Activated CD8-positive, alpha-beta T cell treated with anti-CD3 and anti-CD28 coated beads, Interleukin-2, amount 10 ng/mL, durations not matched to agents 7 days and 5 days (primary cell): Measurements from ENCODE around the gene NEDD8. TPM values are rescaled to one million over a fixed set of nuclear protein-coding genes. Genes with fewer than 3 reads are reported as not detected.

ENCODE experiments used
- ATAC-seq: fragments of 150-1000 bp; cut with Tn5 transposase; one replicate; pipeline ENCODE4 v1.10.0; 2021; ENCODE audit warnings: moderate library complexity
- CTCF ChIA-PET: fragments of 350-600 bp; sonication (Branson Sonifier 250); formaldehyde crosslinking; loops from one replicate; lab custom pipeline; 2021; ENCODE audit warnings: antibody characterized with exemption; lab: Charles Lee
- POLR2A ChIA-PET: fragments of 350-600 bp; sonication (Branson Sonifier 250); formaldehyde crosslinking; loops from one replicate; lab custom pipeline; 2021; ENCODE audit warnings: antibody characterized with exemption; lab: Charles Lee
- DNase-seq: peaks from one replicate; pipeline ENCODE4 v3.0.0-alpha.2; 2020
- H3K27ac Mint-ChIP-seq: one replicate; pipeline ENCODE4 v1.8.0; 2021; ENCODE audit warnings: mild to moderate bottlenecking, mixed read lengths
- H3K27me3 Mint-ChIP-seq: one replicate; pipeline ENCODE4 v1.8.0; 2021; ENCODE audit warnings: low read depth, mixed read lengths
- H3K36me3 Mint-ChIP-seq: one replicate; pipeline ENCODE4 v1.8.0; 2021; ENCODE audit warnings: low read depth, mixed read lengths
- H3K4me1 Mint-ChIP-seq: one replicate; pipeline ENCODE4 v1.8.0; 2021; ENCODE audit warnings: low read depth, mixed read lengths
- H3K4me3 Mint-ChIP-seq: one replicate; pipeline ENCODE4 v1.8.0; 2021; ENCODE audit warnings: mild to moderate bottlenecking, mixed read lengths
- H3K9me3 Mint-ChIP-seq: one replicate; pipeline ENCODE4 v1.8.0; 2022; ENCODE audit warnings: mixed read lengths; ENCODE audit not compliant: insufficient read depth
- total RNA-seq, 2 experiments: library from RNA; stranded (reverse); gene quantifications; one replicate each; pipeline ENCODE4 v1.2.3, GENCODE V29; 2021

NEDD8 gene
- total RNA-seq, 2 experiments from 2014 or later: 214 to 222 TPM

GRCh38 chr14:24272467-24272866, 40.3 kb upstream of the NEDD8 start:
- CTCF ChIA-PET: interaction anchor here (1.0 to 8.7 kb wide), 8 partner anchors 19 to 38 kb away, joined by 3 to 98 read pairs (median 22); partner anchors contain the start of genes CIDEB, DHRS1, LTB4R2 and NOP9
- H3K36me3 Mint-ChIP-seq: peaks cover 9% of the 10 kb centered on the region
- peaks cover 50% of the 10 kb centered on the region for H3K4me1 Mint-ChIP-seq
- peak overlapping the region; percentile 90 for H3K4me3 Mint-ChIP-seq
- no peaks in the 10 kb centered on the region for H3K9me3 Mint-ChIP-seq
- POLR2A ChIA-PET: interaction anchor here (1.2 to 5.0 kb wide), 6 partner anchors 20 to 158 kb away, joined by 3 to 48 read pairs (median 12); partner anchors contain the start of genes CBLN3, IRF9, KHNYN and LTB4R
- ATAC-seq: no peak
- no peaks in the 10 kb centered on the region for H3K27me3 Mint-ChIP-seq
- DNase-seq: no peak
- peak overlapping the region; percentile 91 for H3K27ac Mint-ChIP-seq

GRCh38 chr14:24271834-24272263, 39.7 kb upstream of the NEDD8 start:
- no peaks in the 10 kb centered on the region for H3K27me3 Mint-ChIP-seq
- peaks cover 13% of the 10 kb centered on the region for H3K36me3 Mint-ChIP-seq
- POLR2A ChIA-PET: interaction anchor here (0.7 to 5.0 kb wide), 16 partner anchors 8 to 159 kb away, joined by 3 to 48 read pairs (median 7); partner anchors contain the start of genes CBLN3, CHMP4A, DHRS1 and GMPR2
- peak overlapping the region; percentile 90 for H3K4me3 Mint-ChIP-seq
- CTCF ChIA-PET: interaction anchor here (1.0 to 8.7 kb wide), 14 partner anchors 9 to 216 kb away, joined by 3 to 98 read pairs (median 13); partner anchors contain the start of genes CHMP4A, CIDEB, DCAF11 and DHRS1
- ATAC-seq (no peak), DNase-seq (no peak)
- H3K9me3 Mint-ChIP-seq: no peaks in the 10 kb centered on the region
- peaks cover 47% of the 10 kb centered on the region for H3K4me1 Mint-ChIP-seq
- peak overlapping the region; percentile 91 for H3K27ac Mint-ChIP-seq

DNA sequence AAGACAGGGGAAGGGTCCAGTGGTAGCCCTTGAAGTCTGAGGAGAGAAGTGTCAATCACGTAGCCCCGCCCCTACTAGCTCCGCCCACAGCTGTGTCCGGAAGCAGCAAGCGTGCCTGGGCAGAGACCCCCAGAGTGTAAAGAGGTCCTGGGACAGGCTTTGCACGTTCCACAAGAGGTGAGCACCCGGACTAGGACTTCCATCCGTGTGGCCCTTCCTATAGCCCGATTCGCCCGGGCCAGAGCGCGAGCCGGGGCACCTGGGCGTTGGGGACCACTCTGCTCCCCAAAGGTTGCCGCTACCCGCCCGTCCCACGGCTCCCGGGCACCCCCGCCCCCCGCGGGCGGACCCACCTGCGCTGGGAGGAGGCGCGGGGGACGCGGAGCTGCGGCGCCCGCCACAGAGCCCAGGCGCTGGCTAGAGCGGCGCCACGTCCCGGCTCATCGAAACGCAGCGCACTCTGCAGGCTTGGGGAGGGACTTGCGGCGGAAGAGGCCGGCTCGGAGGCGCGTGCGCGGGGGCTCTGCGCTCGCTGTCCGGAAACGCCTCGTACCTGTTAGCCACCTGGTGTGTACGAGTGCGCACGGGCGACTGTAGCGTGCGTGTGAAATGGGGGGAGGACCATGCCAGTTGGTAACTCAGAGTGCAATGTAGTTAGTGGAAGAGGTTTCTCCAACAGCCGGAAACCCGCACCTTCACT, 39.1 kb upstream of the NEDD8 start, which contains the start of gene RABGGTA:
RABGGTA (minus strand) TSS at position 464 of the 700 bp plus-strand sequence. CDS start 482 bp downstream, outside the sequence.
- POLR2A ChIA-PET: interaction anchor here (0.6 to 5.0 kb wide), 20 partner anchors 9 to 159 kb away, joined by 3 to 48 read pairs (median 6); partner anchors contain the start of genes CBLN3, CHMP4A, DHRS1 and GMPR2
- no peaks in the 10 kb centered on the region for H3K27me3 Mint-ChIP-seq
- H3K27ac Mint-ChIP-seq: peak within 1 kb of the TSS; percentile 91
- DNase-seq (peak; percentile 93), ATAC-seq (peak; percentile 94)
- CTCF ChIA-PET: interaction anchor here (0.7 to 8.7 kb wide), 19 partner anchors 9 to 216 kb away, joined by 3 to 98 read pairs (median 5); partner anchors contain the start of genes CHMP4A, CIDEB, DCAF11 and DHRS1
- H3K9me3 Mint-ChIP-seq: no peaks in the 10 kb centered on the region
- peaks cover 19% of the 10 kb centered on the region for H3K36me3 Mint-ChIP-seq
- peak within 1 kb of the TSS; percentile 90 for H3K4me3 Mint-ChIP-seq
- H3K4me1 Mint-ChIP-seq: peaks cover 47% of the 10 kb centered on the region

- peak overlapping the region; percentile 90 for H3K4me3 Mint-ChIP-seq
- POLR2A ChIA-PET: interaction anchor here (0.6 to 5.0 kb wide), 17 partner anchors 9 to 160 kb away, joined by 3 to 48 read pairs (median 7); partner anchors contain the start of genes CBLN3, CHMP4A, DHRS1 and GMPR2
- peaks cover 47% of the 10 kb centered on the region for H3K4me1 Mint-ChIP-seq
- peaks cover 21% of the 10 kb centered on the region for H3K36me3 Mint-ChIP-seq
- ATAC-seq (no peak), DNase-seq (no peak)
- no peaks in the 10 kb centered on the region for H3K27me3 Mint-ChIP-seq
- H3K9me3 Mint-ChIP-seq: no peaks in the 10 kb centered on the region
- peak overlapping the region; percentile 91 for H3K27ac Mint-ChIP-seq
- CTCF ChIA-PET: interaction anchor here (0.7 to 8.7 kb wide), 17 partner anchors 9 to 215 kb away, joined by 3 to 98 read pairs (median 6); partner anchors contain the start of genes CHMP4A, CIDEB, DCAF11 and DHRS1
Observed at GRCh38 chr14:24270537-24271133, 38.5 kb upstream of the NEDD8 start.

DNA sequence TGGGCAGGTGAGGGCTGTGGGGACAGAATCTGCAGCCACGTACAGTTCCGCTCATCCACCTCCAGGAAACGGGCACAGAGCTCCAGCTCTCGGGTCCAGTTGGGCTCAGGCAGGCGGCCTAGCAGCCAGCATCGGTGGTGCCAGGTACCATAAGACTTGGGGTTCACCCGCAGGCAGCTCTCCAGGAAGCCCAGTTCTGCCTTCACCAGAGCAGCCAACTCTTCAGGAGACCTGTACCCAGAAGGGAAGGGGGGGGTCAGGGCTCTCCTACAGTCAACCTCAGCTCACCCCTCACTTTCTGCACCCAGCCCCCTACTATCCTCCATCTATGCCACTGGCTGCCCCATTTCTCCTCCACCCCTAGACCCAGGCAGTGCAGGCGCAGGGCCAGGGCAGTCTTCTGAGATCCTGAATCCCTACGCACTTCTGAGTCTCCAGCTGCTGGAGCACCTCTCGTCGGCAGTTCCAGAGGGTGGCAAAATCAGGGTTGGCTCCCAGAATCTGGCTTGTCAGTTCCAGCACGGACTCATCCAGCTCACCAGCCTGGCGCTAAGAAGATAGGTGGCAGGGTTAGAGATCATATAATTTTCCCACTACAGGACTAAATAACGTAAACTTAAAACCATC, 37.9 kb upstream of the NEDD8 start:
- Mint-ChIP-seq H3K4me3 (peak overlapping the region; percentile 90), H3K36me3 (peaks cover 21% of the 10 kb centered on the region), H3K27me3 (no peaks in the 10 kb centered on the region), H3K27ac (peak overlapping the region; percentile 91), H3K9me3 (no peaks in the 10 kb centered on the region), H3K4me1 (peaks cover 46% of the 10 kb centered on the region)
- DNase-seq (no peak), ATAC-seq (no peak)
- CTCF ChIA-PET: interaction anchor here (1.3 to 8.7 kb wide), 9 partner anchors 8 to 156 kb away, joined by 4 to 98 read pairs (median 24); partner anchors contain the start of genes CIDEB, DCAF11, DHRS1 and NOP9
- POLR2A ChIA-PET: interaction anchor here (0.7 to 5.0 kb wide), 9 partner anchors 13 to 160 kb away, joined by 3 to 48 read pairs (median 13); partner anchors contain the start of genes CBLN3, CHMP4A, DHRS1 and KHNYN

- ChIA-PET POLR2A (interaction anchor here (0.7 to 5.0 kb wide), 4 partner anchors 22 to 54 kb away, joined by 3 to 48 read pairs (median 4); partner anchors contain the start of genes MDP1 and TINF2), CTCF (interaction anchor here (3.2 to 8.7 kb wide), 5 partner anchors 12 to 29 kb away, joined by 16 to 98 read pairs (median 54); partner anchors contain the start of genes DHRS1, NOP9 and TINF2)
- H3K36me3 Mint-ChIP-seq: peaks cover 21% of the 10 kb centered on the region
- ATAC-seq: no peak
- H3K27ac Mint-ChIP-seq: no peak overlapping the region
- no peaks in the 10 kb centered on the region for H3K27me3 Mint-ChIP-seq
- peaks cover 45% of the 10 kb centered on the region for H3K4me1 Mint-ChIP-seq
- no peak overlapping the region for H3K4me3 Mint-ChIP-seq
- H3K9me3 Mint-ChIP-seq: no peaks in the 10 kb centered on the region
- no peak for DNase-seq
Observed at GRCh38 chr14:24269368-24269767, 37.2 kb upstream of the NEDD8 start.

GRCh38 chr14:24268225-24268624, 36.1 kb upstream of the NEDD8 start:
- H3K9me3 Mint-ChIP-seq: no peaks in the 10 kb centered on the region
- no peak overlapping the region for H3K27ac Mint-ChIP-seq
- ChIA-PET POLR2A (interaction anchor here (1.3 to 5.0 kb wide), 2 partner anchors 21 to 26 kb away, joined by 3 to 48 read pairs; partner anchors contain the start of gene TINF2), CTCF (interaction anchor here (1.9 to 8.7 kb wide), 2 partner anchors 26 to 29 kb away, joined by 5 to 98 read pairs; partner anchors contain the start of gene TINF2)
- H3K27me3 Mint-ChIP-seq: no peaks in the 10 kb centered on the region
- DNase-seq (no peak), ATAC-seq (no peak)
- H3K4me3 Mint-ChIP-seq: no peak overlapping the region
- peaks cover 33% of the 10 kb centered on the region for H3K4me1 Mint-ChIP-seq
- H3K36me3 Mint-ChIP-seq: peaks cover 21% of the 10 kb centered on the region

DNA sequence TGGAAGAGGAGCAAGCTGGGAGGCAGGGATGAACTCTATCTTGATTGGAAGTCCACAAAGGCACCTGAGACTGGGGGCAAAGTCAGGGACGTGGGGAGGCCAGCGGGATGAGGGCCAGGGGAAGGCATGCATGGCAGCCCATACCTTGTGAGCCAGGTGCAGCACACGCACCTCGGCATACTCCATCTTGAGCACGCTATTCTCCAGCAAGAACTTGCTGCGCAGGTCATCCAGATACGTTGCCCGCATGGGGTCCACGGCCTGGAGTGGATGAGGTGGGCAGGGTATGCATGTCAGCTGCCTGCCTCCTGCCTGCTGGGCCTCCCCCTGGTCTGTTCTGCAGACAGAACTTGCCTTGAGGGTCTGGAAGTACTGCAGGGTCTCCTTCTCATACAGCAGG, 35.3 kb upstream of the NEDD8 start:
- no peak overlapping the region for H3K4me3 Mint-ChIP-seq
- CTCF ChIA-PET: interaction anchor here (1.9 kb wide), 1 partner anchor 29 kb away, joined by 5 read pairs; no protein-coding TSS in a partner anchor

GRCh38 chr14:24266344-24267244, 34.4 kb upstream of the NEDD8 start:
- Mint-ChIP-seq H3K4me3 (no peak overlapping the region), H3K9me3 (no peaks in the 10 kb centered on the region), H3K27ac (no peak overlapping the region), H3K27me3 (no peaks in the 10 kb centered on the region), H3K4me1 (peaks cover 17% of the 10 kb centered on the region), H3K36me3 (peaks cover 21% of the 10 kb centered on the region)
- ATAC-seq (no peak), DNase-seq (no peak)
- POLR2A ChIA-PET: interaction anchor here (0.9 to 1.0 kb wide), 2 partner anchors 16 to 24 kb away, joined by 3 read pairs; partner anchors contain the start of gene TINF2
- CTCF ChIA-PET: interaction anchor here (1.8 to 1.9 kb wide), 2 partner anchors 24 to 30 kb away, joined by 5 to 9 read pairs; partner anchors contain the start of gene TINF2

More for the DNA sequence above, 35.3 kb upstream of the NEDD8 start:
- Mint-ChIP-seq H3K36me3 (peaks cover 21% of the 10 kb centered on the region), H3K4me1 (peaks cover 26% of the 10 kb centered on the region), H3K27ac (no peak overlapping the region), H3K9me3 (no peaks in the 10 kb centered on the region), H3K27me3 (no peaks in the 10 kb centered on the region)
- DNase-seq: no peak
- no peak for ATAC-seq
- POLR2A ChIA-PET: interaction anchor here (1.0 to 5.0 kb wide), 2 partner anchors 20 to 25 kb away, joined by 3 to 48 read pairs; partner anchors contain the start of gene TINF2
